Keratinocyte (primary cell): Measurements from ENCODE around the gene EN2.

ENCODE experiments used
- CTCF ChIP-seq, 3 experiments: IDR thresholded peaks in 1 of 3; conservative IDR thresholded peaks in 1 of 3; optimal IDR thresholded peaks in 1 of 3; 2 replicates in 2 of 3; 3 replicates in 1 of 3; pipeline versions ENCODE3 to v1.5.1; 2011; ENCODE audit warnings: low read length in 3 of 3, mild to moderate bottlenecking in 3 of 3, moderate library complexity in 2 of 3, control low read depth in 1 of 3, inconsistent platforms in 1 of 3; ENCODE audit not compliant: insufficient read depth in 2 of 3; ENCODE audit errors: extremely low read depth in 1 of 3
- EZH2 ChIP-seq: IDR thresholded peaks from one replicate; pipeline ENCODE4 v1.6.1; 2012; ENCODE audit warnings: inconsistent platforms, mild to moderate bottlenecking, low read length, moderate library complexity

- TF ChIP-seq CTCF (optimal IDR thresholded peaks at IDR 0.05 in 1 of 3, IDR thresholded peaks at IDR 0.05 in 1 of 3, conservative IDR thresholded peaks at IDR 0.05 in 1 of 3; ENCODE audit: extremely low read depth in 1 of 3, insufficient read depth in 2 of 3, low read length in 3 of 3): no peak
- TF ChIP-seq EZH2: no peak
Observed at GRCh38 chr7:155510975-155511701, 53.2 kb downstream of the EN2 start.
